ENCODE results near the gene CEP57. TPM values are rescaled to one million over a fixed set of nuclear protein-coding genes. Genes with fewer than 3 reads are reported as not detected.

Gene CEP57
- polyA plus RNA-seq, 2 donors = 10.6 to 11.1 TPM

GRCh38 chr11:95816037-95816436 is 25.7 kb downstream of the CEP57 start:
- no peak overlapping the region for H3K27ac ChIP-seq (ENCODE audit: low read depth in 2 of 2, low read length in 1 of 2)
- no peaks in the 10 kb centered on the region for H3K27me3 ChIP-seq (ENCODE audit: control insufficient read depth in 1 of 2, insufficient read depth in 2 of 2, low read length in 2 of 2)
- H3K9me3 ChIP-seq (ENCODE audit: control insufficient read depth in 2 of 2, insufficient read depth in 1 of 2, low read depth in 1 of 2, low read length in 1 of 2) = no peaks in the 10 kb centered on the region
- 92 to 96% methylated on average over 2 of the region's 2 CpGs for WGBS, 2 donors
- no peaks in the 10 kb centered on the region for H3K36me3 ChIP-seq (ENCODE audit: control insufficient read depth in 2 of 2, insufficient read depth in 2 of 2, low read length in 1 of 2)
- no peaks in the 10 kb centered on the region for H3K4me1 ChIP-seq (ENCODE audit: control insufficient read depth in 2 of 2, insufficient read depth in 2 of 2, low read length in 1 of 2)
- no peak overlapping the region for H3K4me3 ChIP-seq (ENCODE audit: low read depth in 1 of 2, low read length in 2 of 2)

- no peaks in the 10 kb centered on the region for H3K4me1 ChIP-seq (ENCODE audit: control insufficient read depth in 2 of 2, insufficient read depth in 2 of 2, low read length in 1 of 2)
- 70 to 86% methylated on average over 2 of the region's 2 CpGs for WGBS, 2 donors
These were observed 31.3 kb downstream of the CEP57 start for GRCh38 chr11:95821640-95822039.

GRCh38 chr11:95827696-95828095 is 37.4 kb downstream of the CEP57 start:
- Histone ChIP-seq H3K4me3 (ENCODE audit: low read depth in 1 of 2, low read length in 2 of 2) (no peak overlapping the region), H3K36me3 (ENCODE audit: control insufficient read depth in 2 of 2, insufficient read depth in 2 of 2, low read length in 1 of 2) (peaks cover 0 to 4% of the 10 kb centered on the region in 2 donors)
- 64 to 71% methylated on average over 4 of the region's 4 CpGs for WGBS, 2 donors

More at GRCh38 chr11:95821640-95822039, 31.3 kb downstream of the CEP57 start:
- Histone ChIP-seq H3K36me3 (ENCODE audit: control insufficient read depth in 2 of 2, insufficient read depth in 2 of 2, low read length in 1 of 2) (peaks cover 0 to 4% of the 10 kb centered on the region in 2 donors), H3K27ac (ENCODE audit: low read depth in 2 of 2, low read length in 1 of 2) (no peak overlapping the region), H3K27me3 (ENCODE audit: control insufficient read depth in 1 of 2, insufficient read depth in 2 of 2, low read length in 2 of 2) (no peaks in the 10 kb centered on the region), H3K9me3 (ENCODE audit: control insufficient read depth in 2 of 2, insufficient read depth in 1 of 2, low read depth in 1 of 2, low read length in 1 of 2) (no peaks in the 10 kb centered on the region), H3K4me3 (ENCODE audit: low read depth in 1 of 2, low read length in 2 of 2) (no peak overlapping the region)

GRCh38 chr11:95829580-95830259 is 39.4 kb downstream of the CEP57 start:
- Histone ChIP-seq H3K9me3 (ENCODE audit: control insufficient read depth in 2 of 2, insufficient read depth in 1 of 2, low read depth in 1 of 2, low read length in 1 of 2) (no peaks in the 10 kb centered on the region), H3K27ac (ENCODE audit: low read depth in 2 of 2, low read length in 1 of 2) (no peak overlapping the region), H3K27me3 (ENCODE audit: control insufficient read depth in 1 of 2, insufficient read depth in 2 of 2, low read length in 2 of 2) (no peaks in the 10 kb centered on the region), H3K36me3 (ENCODE audit: control insufficient read depth in 2 of 2, insufficient read depth in 2 of 2, low read length in 1 of 2) (peaks cover 2 to 4% of the 10 kb centered on the region in 2 donors), H3K4me1 (ENCODE audit: control insufficient read depth in 2 of 2, insufficient read depth in 2 of 2, low read length in 1 of 2) (no peaks in the 10 kb centered on the region), H3K4me3 (ENCODE audit: low read depth in 1 of 2, low read length in 2 of 2) (no peak overlapping the region)
- 82 to 87% methylated on average over 1 of the region's 1 CpG for WGBS, 2 donors

More at GRCh38 chr11:95827696-95828095, 37.4 kb downstream of the CEP57 start:
- Histone ChIP-seq H3K4me1 (ENCODE audit: control insufficient read depth in 2 of 2, insufficient read depth in 2 of 2, low read length in 1 of 2) (no peaks in the 10 kb centered on the region), H3K27me3 (ENCODE audit: control insufficient read depth in 1 of 2, insufficient read depth in 2 of 2, low read length in 2 of 2) (no peaks in the 10 kb centered on the region), H3K9me3 (ENCODE audit: control insufficient read depth in 2 of 2, insufficient read depth in 1 of 2, low read depth in 1 of 2, low read length in 1 of 2) (no peaks in the 10 kb centered on the region), H3K27ac (ENCODE audit: low read depth in 2 of 2, low read length in 1 of 2) (no peak overlapping the region)

- no peaks in the 10 kb centered on the region for H3K9me3 ChIP-seq (ENCODE audit: control insufficient read depth in 2 of 2, insufficient read depth in 1 of 2, low read depth in 1 of 2, low read length in 1 of 2)
- no peaks in the 10 kb centered on the region for H3K4me1 ChIP-seq (ENCODE audit: control insufficient read depth in 2 of 2, insufficient read depth in 2 of 2, low read length in 1 of 2)
- no peaks in the 10 kb centered on the region for H3K27me3 ChIP-seq (ENCODE audit: control insufficient read depth in 1 of 2, insufficient read depth in 2 of 2, low read length in 2 of 2)
- H3K4me3 ChIP-seq (ENCODE audit: low read depth in 1 of 2, low read length in 2 of 2) = no peak overlapping the region
- no peak overlapping the region for H3K27ac ChIP-seq (ENCODE audit: low read depth in 2 of 2, low read length in 1 of 2)
- 39 to 50% methylated on average over 2 of the region's 2 CpGs for WGBS, 2 donors
- H3K36me3 ChIP-seq (ENCODE audit: control insufficient read depth in 2 of 2, insufficient read depth in 2 of 2, low read length in 1 of 2) = peaks cover 0 to 2% of the 10 kb centered on the region in 2 donors
These were observed 41.0 kb downstream of the CEP57 start for GRCh38 chr11:95831198-95831883.

GRCh38 chr11:95832763-95833162 is 42.5 kb downstream of the CEP57 start:
- WGBS, 2 donors = 77 to 78% methylated on average over 3 of the region's 3 CpGs
- Histone ChIP-seq H3K27ac (ENCODE audit: low read depth in 2 of 2, low read length in 1 of 2) (no peak overlapping the region), H3K9me3 (ENCODE audit: control insufficient read depth in 2 of 2, insufficient read depth in 1 of 2, low read depth in 1 of 2, low read length in 1 of 2) (no peaks in the 10 kb centered on the region), H3K36me3 (ENCODE audit: control insufficient read depth in 2 of 2, insufficient read depth in 2 of 2, low read length in 1 of 2) (peaks cover 0 to 2% of the 10 kb centered on the region in 2 donors), H3K4me3 (ENCODE audit: low read depth in 1 of 2, low read length in 2 of 2) (no peak overlapping the region), H3K4me1 (ENCODE audit: control insufficient read depth in 2 of 2, insufficient read depth in 2 of 2, low read length in 1 of 2) (no peaks in the 10 kb centered on the region), H3K27me3 (ENCODE audit: control insufficient read depth in 1 of 2, insufficient read depth in 2 of 2, low read length in 2 of 2) (no peaks in the 10 kb centered on the region)

GRCh38 chr11:95833378-95833777 is 43.1 kb downstream of the CEP57 start:
- WGBS, 2 donors = 40 to 67% methylated on average over 1 of the region's 1 CpG
- Histone ChIP-seq H3K9me3 (ENCODE audit: control insufficient read depth in 2 of 2, insufficient read depth in 1 of 2, low read depth in 1 of 2, low read length in 1 of 2) (no peaks in the 10 kb centered on the region), H3K27ac (ENCODE audit: low read depth in 2 of 2, low read length in 1 of 2) (no peak overlapping the region), H3K27me3 (ENCODE audit: control insufficient read depth in 1 of 2, insufficient read depth in 2 of 2, low read length in 2 of 2) (no peaks in the 10 kb centered on the region), H3K36me3 (ENCODE audit: control insufficient read depth in 2 of 2, insufficient read depth in 2 of 2, low read length in 1 of 2) (peaks cover 0 to 2% of the 10 kb centered on the region in 2 donors), H3K4me1 (ENCODE audit: control insufficient read depth in 2 of 2, insufficient read depth in 2 of 2, low read length in 1 of 2) (no peaks in the 10 kb centered on the region), H3K4me3 (ENCODE audit: low read depth in 1 of 2, low read length in 2 of 2) (no peak overlapping the region)

- Histone ChIP-seq H3K36me3 (ENCODE audit: control insufficient read depth in 2 of 2, insufficient read depth in 2 of 2, low read length in 1 of 2) (peaks cover 0 to 2% of the 10 kb centered on the region in 2 donors), H3K4me3 (ENCODE audit: low read depth in 1 of 2, low read length in 2 of 2) (no peak overlapping the region), H3K27ac (ENCODE audit: low read depth in 2 of 2, low read length in 1 of 2) (no peak overlapping the region), H3K4me1 (ENCODE audit: control insufficient read depth in 2 of 2, insufficient read depth in 2 of 2, low read length in 1 of 2) (no peaks in the 10 kb centered on the region), H3K9me3 (ENCODE audit: control insufficient read depth in 2 of 2, insufficient read depth in 1 of 2, low read depth in 1 of 2, low read length in 1 of 2) (no peaks in the 10 kb centered on the region), H3K27me3 (ENCODE audit: control insufficient read depth in 1 of 2, insufficient read depth in 2 of 2, low read length in 2 of 2) (no peaks in the 10 kb centered on the region)
- 58 to 63% methylated on average over 3 of the region's 3 CpGs for whole genome bisulfite sequencing, 2 donors
These were observed 45.1 kb downstream of the CEP57 start for GRCh38 chr11:95835351-95835750.

GRCh38 chr11:95835768-95836488 is 45.6 kb downstream of the CEP57 start:
- no peak overlapping the region for H3K4me3 ChIP-seq (ENCODE audit: low read depth in 1 of 2, low read length in 2 of 2)
- no peaks in the 10 kb centered on the region for H3K27me3 ChIP-seq (ENCODE audit: control insufficient read depth in 1 of 2, insufficient read depth in 2 of 2, low read length in 2 of 2)
- 6 to 12% methylated on average over 3 of the region's 3 CpGs for WGBS, 2 donors
- no peaks in the 10 kb centered on the region for H3K9me3 ChIP-seq (ENCODE audit: control insufficient read depth in 2 of 2, insufficient read depth in 1 of 2, low read depth in 1 of 2, low read length in 1 of 2)
- H3K27ac ChIP-seq (ENCODE audit: low read depth in 2 of 2, low read length in 1 of 2) = no peak overlapping the region
- peaks cover 0 to 2% of the 10 kb centered on the region in 2 donors for H3K36me3 ChIP-seq (ENCODE audit: control insufficient read depth in 2 of 2, insufficient read depth in 2 of 2, low read length in 1 of 2)
- H3K4me1 ChIP-seq (ENCODE audit: control insufficient read depth in 2 of 2, insufficient read depth in 2 of 2, low read length in 1 of 2) = no peaks in the 10 kb centered on the region

Measured in esophagus (tissue), 2 donors.